COLO668 (cell line): ENCODE results near the gene MFSD12.
A peak's percentile ranks its signal among the peaks of the same experiment; 100 is the strongest.
"Not testable (repeated sequence)": the region's sequence is repeated elsewhere in the genome, so short reads cannot be mapped to it uniquely, and the experiment has no call there.

Experiments used
- DNase-seq: peaks from one replicate; lab custom pipeline; 2025; ENCODE audit not compliant: unreplicated experiment; lab: John Stamatoyannopoulos, UW

MFSD12 gene

GRCh38 chr19:3585301-3586126 lies 28.1 kb upstream of the MFSD12 start, which contains the start of gene GIPC3:
TSS of gene GIPC3 (plus strand) at chr19:3585478. CDS start at chr19:3585598, 120 bp downstream.
- peak; percentile 33 for DNase-seq

DNA sequence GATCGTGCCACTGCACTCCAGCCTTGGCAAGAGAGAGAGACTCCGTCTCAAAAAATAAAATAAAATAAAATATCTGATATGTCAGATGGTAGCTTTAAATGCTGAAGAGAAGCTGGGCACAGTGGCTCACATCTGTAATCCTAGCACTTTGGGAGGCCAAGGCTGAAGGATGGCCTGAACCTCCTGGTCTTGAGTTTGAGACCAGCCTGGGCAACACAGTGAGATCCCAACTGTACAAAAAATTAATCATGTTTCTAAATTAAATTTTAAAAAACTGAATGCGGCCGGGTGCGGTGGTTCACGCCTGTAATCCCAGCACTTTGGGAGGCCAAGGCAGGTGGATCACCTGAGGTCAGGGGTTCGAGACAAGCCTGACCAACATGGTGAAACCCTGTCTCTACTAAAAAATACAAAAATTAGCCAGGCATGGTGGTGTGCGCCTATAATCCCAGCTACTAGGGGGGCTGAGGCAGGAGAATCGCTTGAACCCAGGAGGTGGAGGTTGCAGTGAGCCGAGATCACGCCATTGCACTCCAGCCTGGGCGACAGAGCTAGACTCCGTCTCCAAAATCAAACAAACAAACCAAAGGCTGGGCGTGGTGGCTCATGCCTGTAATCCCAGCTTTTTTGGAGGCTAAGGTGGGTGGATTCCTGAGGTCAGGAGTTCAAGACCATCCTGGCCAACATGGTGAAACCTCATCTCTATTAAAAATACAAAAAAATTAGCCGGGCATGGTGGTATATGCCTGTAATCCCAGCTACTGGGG lies 26.8 kb upstream of the MFSD12 start:
- not testable (repeated sequence) for DNase-seq

GRCh38 chr19:3581792-3582191 lies 24.4 kb upstream of the MFSD12 start:
- not testable (repeated sequence) for DNase-seq

- DNase-seq = no peak
Measured at GRCh38 chr19:3580156-3580934, 23.0 kb upstream of the MFSD12 start.

- no peak for DNase-seq
Measured at GRCh38 chr19:3578390-3578789, 21.0 kb upstream of the MFSD12 start.

- no peak for DNase-seq
Measured at GRCh38 chr19:3577723-3578344, 20.4 kb upstream of the MFSD12 start.

- no peak for DNase-seq
Measured at GRCh38 chr19:3576696-3577443, 19.5 kb upstream of the MFSD12 start.

GRCh38 chr19:3575949-3576673 lies 18.7 kb upstream of the MFSD12 start:
- no peak for DNase-seq

DNA sequence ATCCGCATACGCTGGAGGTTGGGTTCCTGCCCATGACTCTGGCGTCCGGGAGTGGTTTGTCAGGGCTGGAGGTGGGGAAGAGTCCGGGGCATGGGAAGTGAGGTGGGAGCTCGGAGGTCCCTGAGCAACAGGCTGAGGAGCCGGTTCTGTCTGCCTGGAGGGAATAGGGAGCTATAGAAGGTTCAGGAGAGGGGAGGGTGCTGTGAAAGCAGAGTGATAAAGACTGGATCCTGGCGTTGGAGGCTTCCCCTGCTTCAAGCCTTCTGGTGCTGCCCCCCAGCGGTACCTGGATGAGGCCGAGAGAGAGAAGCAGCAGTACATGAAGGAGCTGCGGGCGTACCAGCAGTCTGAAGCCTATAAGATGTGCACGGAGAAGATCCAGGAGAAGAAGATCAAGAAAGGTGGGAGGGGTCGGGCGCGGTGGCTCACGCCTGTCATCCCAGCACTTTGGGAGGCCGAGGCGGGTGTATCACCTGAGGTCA lies 17.9 kb upstream of the MFSD12 start:
- DNase-seq = peak; percentile 70

- DNase-seq = peak; percentile 95
Measured at GRCh38 chr19:3573858-3574637, 16.7 kb upstream of the MFSD12 start.

GRCh38 chr19:3573162-3573857 lies 15.9 kb upstream of the MFSD12 start:
- peak; percentile 46 for DNase-seq

DNA sequence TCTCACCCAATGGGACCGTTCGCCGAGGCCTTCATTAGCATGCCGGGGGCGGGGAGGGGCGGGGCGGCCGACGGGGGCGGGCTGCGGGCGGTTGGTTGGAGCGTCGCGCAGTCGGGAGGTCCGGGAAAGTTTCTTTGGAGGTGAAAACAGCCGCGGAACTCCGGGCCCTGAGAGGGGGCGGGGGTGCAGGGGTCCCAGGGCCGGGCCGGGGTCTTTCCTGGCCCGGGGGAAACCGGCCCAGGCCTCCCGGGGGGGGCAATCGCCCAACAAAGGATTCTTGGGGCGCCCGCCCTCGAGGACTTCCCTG lies 15.4 kb upstream of the MFSD12 start, which contains the start of gene HMG20B:
Gene HMG20B (plus strand): TSS at position 90 of the 307 bp plus-strand sequence. CDS start 366 bp downstream, outside the sequence.
- DNase-seq = no peak

DNA sequence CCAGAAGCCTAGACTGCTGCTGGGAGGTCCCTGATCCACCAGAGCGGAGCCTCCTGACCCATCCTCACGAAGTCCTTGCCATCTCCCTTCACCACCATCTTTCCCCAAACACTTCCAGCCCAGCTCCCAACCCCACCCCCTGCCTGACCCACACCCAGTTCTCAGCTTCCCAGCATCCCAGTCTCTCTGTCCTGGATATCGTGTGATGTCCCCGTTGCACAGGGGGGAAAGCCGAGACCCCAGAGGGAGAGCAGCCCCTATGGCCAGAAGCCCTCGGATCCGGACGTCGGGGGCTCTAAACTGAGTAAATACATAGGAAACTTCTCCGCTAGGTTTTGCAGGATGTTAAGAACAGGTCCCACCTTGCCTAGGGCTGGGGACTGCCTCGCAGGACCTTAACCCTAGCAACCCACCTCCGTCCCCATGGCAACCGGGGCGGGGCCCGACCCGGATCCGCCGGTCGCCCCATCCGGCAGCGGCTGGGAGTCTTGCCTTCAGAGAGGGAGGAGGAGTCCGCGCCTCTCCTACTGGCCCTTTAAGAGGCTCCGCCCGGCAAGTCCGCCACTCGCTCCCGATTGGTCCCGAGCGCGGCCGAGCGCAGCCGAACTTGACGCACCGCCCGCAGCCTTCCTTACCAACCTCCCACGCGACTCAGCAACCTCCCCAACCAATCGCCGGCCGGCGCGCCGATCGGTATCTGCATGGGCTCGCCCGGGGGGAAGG lies 14.9 kb upstream of the MFSD12 start:
- DNase-seq = peak; percentile 99

GRCh38 chr19:3570606-3571011 lies 13.2 kb upstream of the MFSD12 start:
- no peak for DNase-seq

DNA sequence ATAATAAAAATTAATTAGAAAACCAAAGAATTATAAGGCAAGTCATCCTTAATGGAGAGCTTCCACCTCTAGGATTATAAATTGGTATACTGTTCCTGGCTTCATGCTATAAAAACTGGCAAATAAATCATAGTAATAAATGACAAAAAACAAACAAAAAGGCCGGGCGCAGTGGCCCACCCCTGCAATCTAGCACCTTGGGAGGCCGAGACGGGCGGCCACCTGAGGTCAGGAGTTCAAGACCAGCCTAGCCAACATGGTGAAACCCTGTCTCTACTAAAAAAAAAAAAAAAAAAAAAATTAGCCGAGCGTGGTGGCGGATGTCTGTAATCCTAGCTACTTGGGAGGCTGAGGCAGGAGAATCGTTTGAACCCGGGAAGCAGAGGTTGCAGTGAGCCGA lies 12.7 kb upstream of the MFSD12 start:
- DNase-seq = not testable (repeated sequence)

DNA sequence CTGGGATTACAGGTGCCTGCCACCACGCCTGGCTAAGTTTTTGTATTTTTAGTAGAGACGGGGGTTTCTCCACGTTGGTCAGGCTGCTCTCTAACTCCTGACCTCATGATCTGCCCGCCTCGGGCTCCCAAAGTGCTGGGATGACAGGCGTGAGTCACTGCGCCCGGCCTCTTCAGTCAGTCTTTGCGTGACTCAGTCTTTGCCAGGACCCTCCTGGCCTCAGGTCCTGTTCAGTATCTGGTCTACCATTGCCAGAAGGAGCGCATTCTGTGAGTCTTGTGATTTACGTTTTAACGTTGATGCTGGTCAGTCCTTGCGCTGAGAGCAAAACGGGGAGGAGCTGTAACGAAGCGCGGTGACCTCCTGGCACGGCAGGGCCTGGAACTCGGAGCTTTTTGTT lies 7.8 kb upstream of the MFSD12 start:
- DNase-seq = no peak
